Loucy (cell line): ENCODE data around the gene RELL2.

ENCODE experiments used
- H2AFZ ChIP-seq: fragments of 200-600 bp; sonication (generic); 2 replicates; pipeline ENCODE4 v1.6.0; 2016; ENCODE audit warnings: antibody characterized with exemption, mild to moderate bottlenecking, low read length, moderate library complexity
- H3F3A ChIP-seq: fragments of 200-600 bp; 2 replicates; pipeline ENCODE4 v1.6.0; 2016; ENCODE audit warnings: antibody characterized with exemption, low read depth, mild to moderate bottlenecking
- H3K27me3 ChIP-seq: fragments of 200-600 bp; sonication (generic); 2 replicates; pipeline ENCODE4 v1.6.1; 2014; ENCODE audit warnings: low read length, mild to moderate bottlenecking; ENCODE audit not compliant: insufficient read depth, poor library complexity, severe bottlenecking
- H3K36me3 ChIP-seq: fragments of 200-600 bp; sonication (generic); 2 replicates; pipeline ENCODE4 v1.6.1; 2016; ENCODE audit warnings: low read length; ENCODE audit not compliant: insufficient read depth
- H3K4me1 ChIP-seq: fragments of 200-600 bp; sonication (generic); 2 replicates; pipeline ENCODE4 v1.5.1; 2014; ENCODE audit warnings: low read length, mild to moderate bottlenecking; ENCODE audit not compliant: insufficient read depth, poor library complexity, severe bottlenecking
- H3K4me2 ChIP-seq: fragments of 200-600 bp; sonication (generic); 2 replicates; pipeline ENCODE4 v1.6.0; 2014; ENCODE audit warnings: antibody characterized with exemption, low read length, low read depth, mild to moderate bottlenecking; ENCODE audit not compliant: poor library complexity, severe bottlenecking
- H3K4me3 ChIP-seq: fragments of 200-600 bp; sonication (generic); 2 replicates; pipeline ENCODE4 v1.5.1; 2014; ENCODE audit warnings: low read length, mild to moderate bottlenecking, mixed read lengths; ENCODE audit not compliant: poor library complexity, severe bottlenecking
- H3K79me2 ChIP-seq: fragments of 200-600 bp; sonication (generic); 2 replicates; pipeline ENCODE4 v1.6.1; 2014; ENCODE audit warnings: low read length; ENCODE audit not compliant: insufficient read depth
- H3K9ac ChIP-seq: fragments of 200-600 bp; sonication (generic); 2 replicates; pipeline ENCODE4 v1.6.0; 2014; ENCODE audit warnings: mild to moderate bottlenecking, low read depth, low read length, moderate library complexity; ENCODE audit not compliant: poor library complexity, severe bottlenecking
- H3K9me2 ChIP-seq: fragments of 200-600 bp; sonication (generic); replicated peaks from 2 replicates; pipeline ENCODE4 v1.6.1; 2016; ENCODE audit warnings: low read depth, low read length, mixed read lengths
- H3K9me3 ChIP-seq: fragments of 200-600 bp; sonication (generic); 2 replicates; pipeline ENCODE4 v1.6.1; 2014; ENCODE audit warnings: mild to moderate bottlenecking, antibody characterized with exemption, low read length, low read depth; ENCODE audit not compliant: insufficient read depth
- H4K20me1 ChIP-seq: fragments of 200-600 bp; sonication (generic); 2 replicates; pipeline ENCODE4 v1.6.0; 2014; ENCODE audit warnings: antibody characterized with exemption, low read length, mild to moderate bottlenecking; ENCODE audit not compliant: insufficient read depth, poor library complexity, severe bottlenecking
- CTCF ChIP-seq: fragments of 200-600 bp; sonication (generic); conservative IDR thresholded peaks from 2 replicates; pipeline ENCODE4 v1.5.1; 2014; ENCODE audit warnings: mild to moderate bottlenecking, antibody characterized with exemption, low read length
- EZH2phosphoT487 ChIP-seq: fragments of 200-600 bp; IDR thresholded peaks from 2 replicates; pipeline ENCODE4 v1.6.1; 2018; ENCODE audit warnings: antibody characterized with exemption, mild to moderate bottlenecking, moderate library complexity, borderline replicate concordance

The RELL2 gene

GRCh38 chr5:141611289-141611688, 25.5 kb upstream of the RELL2 start:
- no peaks in the 10 kb centered on the region for H3K9me2 ChIP-seq
- H3K9me3 ChIP-seq: no peaks in the 10 kb centered on the region
- H3K9ac ChIP-seq: peak overlapping the region; percentile 69
- H3K4me2 ChIP-seq: peak overlapping the region; percentile 90
- peaks cover 17% of the 10 kb centered on the region for H3F3A ChIP-seq
- H3K4me1 ChIP-seq: peaks cover 81% of the 10 kb centered on the region
- no peaks in the 10 kb centered on the region for H3K27me3 ChIP-seq
- H3K79me2 ChIP-seq: peaks cover 98% of the 10 kb centered on the region
- no peak overlapping the region for H2AFZ ChIP-seq
- no peaks in the 10 kb centered on the region for H3K36me3 ChIP-seq
- TF ChIP-seq EZH2phosphoT487: no peak
- TF ChIP-seq CTCF: no peak
- peak overlapping the region; percentile 69 for H3K4me3 ChIP-seq
- peaks cover 39% of the 10 kb centered on the region for H4K20me1 ChIP-seq

- no peaks in the 10 kb centered on the region for H3K9me2 ChIP-seq
- H3K4me1 ChIP-seq: peaks cover 74% of the 10 kb centered on the region
- peaks cover 56% of the 10 kb centered on the region for H4K20me1 ChIP-seq
- H3F3A ChIP-seq: 0 out of 2 replicates have a peak, but pooled peaks cover 3% of the 10 kb centered on the region
- H3K4me3 ChIP-seq: peak overlapping the region; percentile 69
- H2AFZ ChIP-seq: no peak overlapping the region
- H3K27me3 ChIP-seq: no peaks in the 10 kb centered on the region
- peaks cover 100% of the 10 kb centered on the region for H3K79me2 ChIP-seq
- no peak for TF ChIP-seq EZH2phosphoT487
- no peak for TF ChIP-seq CTCF
- H3K36me3 ChIP-seq: no peaks in the 10 kb centered on the region
- peak overlapping the region; percentile 69 for H3K9ac ChIP-seq
- no peaks in the 10 kb centered on the region for H3K9me3 ChIP-seq
- peak overlapping the region; percentile 90 for H3K4me2 ChIP-seq
These were observed 23.5 kb upstream of the RELL2 start for GRCh38 chr5:141613344-141613743.

- Histone ChIP-seq H3K36me3 (peaks cover 14% of the 10 kb centered on the region; the same call in 1 of the 2 replicates), H3K4me3 (peak overlapping the region; percentile 79), H2AFZ (no peak overlapping the region), H3K9ac (peak overlapping the region; percentile 76), H3K9me2 (no peaks in the 10 kb centered on the region), H3K4me1 (peaks cover 54% of the 10 kb centered on the region), H3K79me2 (peaks cover 76% of the 10 kb centered on the region), H3K9me3 (no peaks in the 10 kb centered on the region), H4K20me1 (peaks cover 59% of the 10 kb centered on the region), H3F3A (no peaks in the 10 kb centered on the region), H3K27me3 (no peaks in the 10 kb centered on the region), H3K4me2 (peak overlapping the region; percentile 90)
- TF ChIP-seq CTCF (no peak), EZH2phosphoT487 (no peak)
These were observed 20.6 kb upstream of the RELL2 start for GRCh38 chr5:141615991-141616720.
